GM18502 (cell line): ENCODE results near the gene MAPK7.
"Not testable (repeated sequence)": the region's sequence is repeated elsewhere in the genome, so short reads cannot be mapped to it uniquely, and the experiment has no call there.

ENCODE experiments used
- ATAC-seq: cut with Tn5 transposase; IDR thresholded peaks from one replicate; pipeline ENCODE4 v1.9.1; 2021; ENCODE audit warnings: mild to moderate bottlenecking; ENCODE audit not compliant: unreplicated experiment, poor library complexity

Gene MAPK7

DNA sequence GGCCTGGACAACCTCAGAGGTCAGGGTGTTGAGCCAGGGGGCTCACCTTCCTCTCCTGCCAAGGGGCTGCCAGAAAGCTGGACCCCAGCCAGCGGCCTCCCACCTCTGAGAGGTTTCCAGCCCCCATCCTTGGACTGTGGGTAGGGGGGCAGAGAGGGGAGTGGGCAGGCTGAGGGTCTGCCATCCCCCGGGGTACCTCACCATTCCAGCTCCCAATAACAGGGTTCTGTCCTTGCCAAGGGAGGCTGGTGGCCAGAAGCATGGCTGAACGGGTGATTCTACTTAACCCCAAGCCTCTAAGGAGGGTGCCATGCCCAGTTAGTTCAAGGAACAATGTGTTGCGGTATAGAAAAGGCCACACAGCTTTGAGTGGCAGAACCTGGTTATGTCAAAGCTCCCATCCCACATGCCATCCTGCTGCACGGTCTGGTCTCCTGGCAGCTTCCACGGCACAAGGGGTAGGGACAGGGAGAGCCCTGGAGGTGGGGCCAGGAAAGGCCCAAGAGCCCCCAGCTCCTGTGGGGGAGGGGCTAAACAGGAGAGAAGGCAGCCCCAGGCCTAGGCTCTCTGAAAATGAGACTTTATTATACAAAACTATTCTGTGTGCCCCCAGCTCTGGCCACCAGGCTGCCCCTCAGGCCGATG lies 35.6 kb upstream of the MAPK7 start:
- ATAC-seq, result no peak

- ATAC-seq, result no peak
Measured at GRCh38 chr17:19343256-19343630, 35.1 kb upstream of the MAPK7 start.

GRCh38 chr17:19343671-19344151 lies 34.6 kb upstream of the MAPK7 start:
- ATAC-seq, result no peak

GRCh38 chr17:19344311-19345066 lies 33.8 kb upstream of the MAPK7 start:
- no peak for ATAC-seq

DNA sequence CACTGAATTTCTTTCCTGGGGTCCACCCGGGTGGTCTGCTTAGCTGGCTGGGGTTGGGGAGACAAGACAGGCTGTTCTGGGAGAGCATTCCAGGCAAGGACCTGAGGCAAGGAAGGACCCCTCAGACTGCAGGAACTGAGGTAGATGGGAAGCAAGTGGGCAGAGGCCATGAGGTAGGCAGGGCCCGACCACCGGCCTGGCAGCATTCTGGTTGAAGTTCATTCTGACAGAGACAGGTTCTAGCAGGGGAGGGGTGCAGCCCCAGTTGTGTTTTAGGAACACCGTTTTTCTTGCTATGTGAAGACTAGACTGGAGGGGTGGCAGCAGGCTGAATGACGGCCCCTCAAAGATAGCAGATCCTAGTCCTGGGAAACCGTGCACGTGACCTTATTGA lies 33.2 kb upstream of the MAPK7 start:
- no peak for ATAC-seq

- no peak for ATAC-seq
Measured at GRCh38 chr17:19345486-19346350, 32.6 kb upstream of the MAPK7 start.

GRCh38 chr17:19346351-19347255 lies 31.7 kb upstream of the MAPK7 start:
- ATAC-seq, result no peak

- no peak for ATAC-seq
Measured at GRCh38 chr17:19347323-19348080, 30.8 kb upstream of the MAPK7 start.

GRCh38 chr17:19348081-19348650 lies 30.1 kb upstream of the MAPK7 start:
- no peak for ATAC-seq

- no peak for ATAC-seq
Measured at GRCh38 chr17:19348806-19349205, 29.5 kb upstream of the MAPK7 start.

DNA sequence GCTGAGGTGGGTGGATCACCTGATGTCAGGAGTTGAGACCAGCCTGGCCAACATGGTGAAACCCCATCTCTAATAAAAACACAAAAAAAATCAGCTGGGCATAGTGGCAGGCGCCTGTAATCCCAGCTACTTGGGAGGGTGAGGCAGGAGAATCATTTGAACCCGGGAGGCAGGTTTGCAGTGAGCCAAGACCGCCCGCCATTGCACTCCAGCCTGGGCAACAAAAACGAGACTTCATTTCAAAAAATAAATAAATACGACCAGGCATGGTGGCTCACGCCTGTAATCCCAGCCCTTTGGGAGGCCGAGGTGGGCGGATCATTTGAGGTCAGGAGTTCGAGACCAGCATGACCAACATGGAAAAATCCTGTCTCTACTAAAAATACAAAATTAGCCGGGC lies 24.9 kb upstream of the MAPK7 start:
- ATAC-seq, result not testable (repeated sequence)

GRCh38 chr17:19354748-19355147 lies 23.6 kb upstream of the MAPK7 start:
- no peak for ATAC-seq

DNA sequence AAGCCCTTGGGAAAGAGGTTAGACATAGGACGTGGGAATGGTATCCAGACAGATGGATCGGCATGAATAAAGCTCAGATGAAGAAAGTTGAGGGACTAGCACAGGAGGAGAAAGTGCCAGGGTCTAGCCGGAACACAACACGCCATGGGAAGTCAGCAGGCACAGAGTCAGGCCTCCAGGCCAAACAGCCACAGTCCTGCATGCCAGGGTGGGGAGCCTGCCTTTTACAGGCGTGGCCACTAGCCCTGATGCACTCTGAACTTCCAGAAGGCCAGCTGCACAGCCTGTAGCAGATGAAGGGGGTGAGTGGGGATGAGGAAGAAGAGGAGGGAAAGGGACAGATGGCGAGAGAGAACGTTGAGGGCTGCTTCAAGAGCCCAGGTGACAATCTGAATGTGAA lies 20.9 kb upstream of the MAPK7 start:
- no peak for ATAC-seq

GRCh38 chr17:19357761-19358160 lies 20.5 kb upstream of the MAPK7 start:
- ATAC-seq, result no peak

DNA sequence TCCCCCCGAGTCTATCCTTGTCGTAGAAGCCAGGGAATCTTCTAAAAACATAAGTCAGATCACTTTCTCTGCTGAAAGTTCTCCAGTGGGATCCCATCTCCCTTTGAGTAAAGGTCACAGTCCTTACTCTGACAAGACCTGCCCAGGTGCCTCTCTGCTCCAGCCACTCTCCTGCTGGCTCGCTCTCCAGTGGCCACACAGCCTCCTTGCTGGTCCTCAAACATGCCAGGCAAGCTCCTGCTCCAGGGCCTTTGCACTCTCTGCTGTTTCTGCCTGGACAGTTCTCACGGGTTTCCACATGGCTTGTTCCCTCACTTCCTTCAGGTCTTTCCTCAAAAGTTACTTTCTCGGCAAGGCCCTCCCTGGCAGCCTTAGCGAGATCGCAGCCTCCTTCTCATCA lies 19.1 kb upstream of the MAPK7 start:
- ATAC-seq, result no peak

DNA sequence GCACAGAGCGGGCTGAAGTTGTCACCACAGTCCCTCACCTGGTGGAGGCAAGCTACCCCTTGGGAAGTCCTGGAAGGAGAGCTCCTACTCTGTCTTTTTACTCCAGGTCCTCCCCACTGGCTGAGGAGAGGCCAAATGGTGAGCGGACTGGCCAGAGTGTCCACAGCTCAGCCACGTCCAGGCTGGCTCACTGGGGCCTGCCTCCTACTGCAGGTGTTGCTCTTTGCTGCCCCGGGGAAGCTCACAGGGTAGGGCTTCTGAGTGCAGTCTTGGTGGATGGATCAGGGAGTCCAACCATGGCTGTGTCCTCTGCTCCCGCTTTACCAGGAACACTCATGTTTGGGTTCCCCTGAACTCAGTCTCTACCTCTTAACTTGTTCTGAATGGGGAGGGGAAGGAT lies 18.4 kb upstream of the MAPK7 start:
- ATAC-seq, result no peak

- no peak for ATAC-seq
Measured at GRCh38 chr17:19360772-19361171, 17.5 kb upstream of the MAPK7 start.

GRCh38 chr17:19361326-19361725 lies 17.0 kb upstream of the MAPK7 start:
- no peak for ATAC-seq

- no peak for ATAC-seq
Measured at GRCh38 chr17:19361944-19362276, 16.4 kb upstream of the MAPK7 start.
